ENCODE data around the gene CEP63.

CEP63 gene

GRCh38 chr3:134603956-134604355 is 118.1 kb downstream of the CEP63 start:
- no peak for FAIRE-seq
- DNase-seq (ENCODE audit: extremely low spot score, insufficient read length, low read depth), result no peak

GRCh38 chr3:134605556-134605955 is 119.7 kb downstream of the CEP63 start:
- no peak for FAIRE-seq

GRCh38 chr3:134606033-134607025 is 120.5 kb downstream of the CEP63 start:
- DNase-seq (ENCODE audit: extremely low spot score, insufficient read length, low read depth), result no peak
- no peak for FAIRE-seq

More at GRCh38 chr3:134605556-134605955, 119.7 kb downstream of the CEP63 start:
- no peak for DNase-seq (ENCODE audit: extremely low spot score, insufficient read length, low read depth)

- DNase-seq (ENCODE audit: extremely low spot score, insufficient read length, low read depth), result no peak
- no peak for FAIRE-seq
These were observed 121.5 kb downstream of the CEP63 start for GRCh38 chr3:134607054-134608022.

DNA sequence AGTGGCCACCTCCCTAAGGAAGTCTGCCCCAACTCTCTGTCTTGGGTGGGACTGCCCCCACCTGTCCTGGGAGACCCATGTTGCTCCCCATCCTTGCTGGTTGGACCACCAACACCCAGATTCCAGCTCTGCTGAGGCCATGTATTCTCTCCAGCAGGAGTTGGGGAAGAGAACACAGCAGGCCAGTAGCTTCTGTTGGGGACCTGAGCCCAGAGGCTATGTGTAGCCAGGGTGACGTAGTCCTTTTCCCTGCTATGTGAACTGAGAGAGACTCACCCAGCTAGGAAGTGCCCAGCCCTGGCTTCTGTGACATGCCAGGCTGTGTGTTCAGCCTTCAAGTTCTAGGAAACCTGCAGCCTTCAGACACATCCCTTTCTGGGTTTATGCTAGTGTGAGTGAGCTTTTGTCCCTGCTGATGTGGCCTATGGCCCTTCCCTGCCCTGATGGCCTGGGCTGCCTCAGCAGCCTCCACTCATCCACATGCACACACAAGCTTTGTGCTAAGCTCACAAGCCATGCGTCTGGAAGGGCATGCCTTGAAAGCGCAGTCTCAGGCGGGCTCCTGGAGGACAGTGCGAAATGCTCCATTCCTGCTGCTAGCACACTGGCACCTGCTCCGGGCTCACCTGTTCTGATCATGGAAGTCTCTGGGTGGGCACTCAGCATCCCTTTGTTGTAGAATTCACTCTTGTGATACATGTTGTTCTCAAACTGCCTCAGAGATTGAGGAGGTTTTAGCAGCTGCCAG is 122.3 kb downstream of the CEP63 start:
- DNase-seq (ENCODE audit: extremely low spot score, insufficient read length, low read depth) (no peak), FAIRE-seq (no peak)

DNA sequence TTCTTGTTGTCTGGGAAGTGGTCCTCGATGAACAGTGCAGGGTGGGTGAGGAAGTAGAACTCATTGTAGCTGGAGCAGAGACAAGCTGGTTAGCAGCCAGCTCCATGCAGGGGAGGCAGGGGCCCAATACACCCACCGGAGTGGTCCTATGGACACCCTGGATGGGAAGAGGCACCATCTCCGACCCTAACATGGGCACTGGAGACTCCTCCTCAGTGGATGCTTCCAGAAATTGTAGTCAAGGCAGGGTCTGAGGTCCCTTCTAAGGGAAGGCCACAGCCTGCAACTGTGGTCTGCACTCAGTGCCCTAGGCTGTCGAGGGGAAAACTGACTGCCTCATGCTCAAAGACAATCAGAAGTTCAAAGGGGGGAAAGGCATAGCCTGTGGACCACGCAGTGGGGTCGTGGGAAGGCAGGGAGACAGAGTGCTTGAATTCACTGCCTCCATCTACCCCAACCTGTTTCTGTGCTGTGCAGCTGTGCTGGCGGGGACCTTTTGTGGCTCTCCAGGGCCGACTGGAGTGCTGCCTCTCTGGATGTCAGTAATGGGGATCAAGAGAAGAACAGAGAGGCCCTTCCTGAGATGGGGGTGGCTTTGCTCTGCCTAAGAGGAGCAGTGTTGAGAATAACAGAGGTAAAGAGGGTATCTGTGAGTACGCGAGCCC is 123.0 kb downstream of the CEP63 start:
- FAIRE-seq (no peak), DNase-seq (ENCODE audit: extremely low spot score, insufficient read length, low read depth) (no peak)

GRCh38 chr3:134609821-134610431 is 124.1 kb downstream of the CEP63 start:
- no peak for DNase-seq (ENCODE audit: extremely low spot score, insufficient read length, low read depth)
- no peak for FAIRE-seq

GRCh38 chr3:134610432-134611385 is 124.9 kb downstream of the CEP63 start:
- DNase-seq (ENCODE audit: extremely low spot score, insufficient read length, low read depth), result no peak
- no peak for FAIRE-seq

GRCh38 chr3:134611516-134611915 is 125.7 kb downstream of the CEP63 start:
- FAIRE-seq (no peak), DNase-seq (ENCODE audit: extremely low spot score, insufficient read length, low read depth) (no peak)

DNA sequence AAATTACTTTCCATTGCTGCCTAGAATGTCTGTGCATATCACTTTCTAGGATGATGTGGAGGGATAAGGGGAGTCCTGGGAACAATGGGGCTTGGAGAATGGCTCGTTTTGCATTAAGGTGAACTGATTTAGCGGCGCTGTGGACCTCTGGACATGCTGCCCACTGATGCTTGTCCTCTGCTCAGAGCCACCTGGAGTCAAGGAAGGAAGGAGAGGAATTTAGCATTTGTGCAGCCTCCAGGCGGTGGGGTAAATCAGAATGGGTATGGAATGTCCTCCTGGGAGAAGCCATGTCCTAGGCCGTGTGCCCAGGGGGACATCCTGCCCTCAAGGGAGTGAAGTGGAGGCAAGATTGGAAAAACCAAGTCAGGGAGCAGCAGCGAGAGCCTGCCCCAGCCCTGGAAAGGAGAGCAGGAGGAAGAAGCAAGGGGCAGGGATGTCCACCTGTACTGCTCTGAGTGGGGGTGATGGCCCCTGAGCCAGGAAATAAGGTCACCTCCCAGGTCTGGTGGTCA is 127.2 kb downstream of the CEP63 start:
- no peak for FAIRE-seq
- no peak for DNase-seq (ENCODE audit: extremely low spot score, insufficient read length, low read depth)

DNA sequence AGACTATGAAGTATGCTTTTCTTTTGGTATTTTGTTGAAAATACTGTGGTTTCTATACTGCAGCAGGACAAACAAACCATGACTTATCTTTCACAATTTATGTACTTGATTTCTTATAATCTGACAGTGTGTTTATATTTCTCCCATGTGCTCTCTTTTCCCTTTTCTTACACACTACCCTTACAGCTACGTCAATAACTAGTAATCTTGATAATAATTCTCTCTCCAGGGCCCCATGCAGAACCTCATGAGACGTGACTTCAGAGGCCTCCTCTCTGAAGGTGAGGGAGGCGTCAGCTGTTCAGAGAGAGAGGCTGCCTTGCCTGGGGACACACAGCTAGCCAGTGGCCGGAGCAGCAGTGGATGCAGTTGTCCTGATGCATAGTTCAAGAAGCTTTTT is 129.1 kb downstream of the CEP63 start:
- FAIRE-seq (no peak), DNase-seq (ENCODE audit: extremely low spot score, insufficient read length, low read depth) (no peak)

- DNase-seq (ENCODE audit: extremely low spot score, insufficient read length, low read depth) (no peak), FAIRE-seq (no peak)
These were observed 129.9 kb downstream of the CEP63 start for GRCh38 chr3:134615743-134616142.

GRCh38 chr3:134617608-134618477 is 132.0 kb downstream of the CEP63 start:
- DNase-seq (ENCODE audit: extremely low spot score, insufficient read length, low read depth) (no peak), FAIRE-seq (no peak)

DNA sequence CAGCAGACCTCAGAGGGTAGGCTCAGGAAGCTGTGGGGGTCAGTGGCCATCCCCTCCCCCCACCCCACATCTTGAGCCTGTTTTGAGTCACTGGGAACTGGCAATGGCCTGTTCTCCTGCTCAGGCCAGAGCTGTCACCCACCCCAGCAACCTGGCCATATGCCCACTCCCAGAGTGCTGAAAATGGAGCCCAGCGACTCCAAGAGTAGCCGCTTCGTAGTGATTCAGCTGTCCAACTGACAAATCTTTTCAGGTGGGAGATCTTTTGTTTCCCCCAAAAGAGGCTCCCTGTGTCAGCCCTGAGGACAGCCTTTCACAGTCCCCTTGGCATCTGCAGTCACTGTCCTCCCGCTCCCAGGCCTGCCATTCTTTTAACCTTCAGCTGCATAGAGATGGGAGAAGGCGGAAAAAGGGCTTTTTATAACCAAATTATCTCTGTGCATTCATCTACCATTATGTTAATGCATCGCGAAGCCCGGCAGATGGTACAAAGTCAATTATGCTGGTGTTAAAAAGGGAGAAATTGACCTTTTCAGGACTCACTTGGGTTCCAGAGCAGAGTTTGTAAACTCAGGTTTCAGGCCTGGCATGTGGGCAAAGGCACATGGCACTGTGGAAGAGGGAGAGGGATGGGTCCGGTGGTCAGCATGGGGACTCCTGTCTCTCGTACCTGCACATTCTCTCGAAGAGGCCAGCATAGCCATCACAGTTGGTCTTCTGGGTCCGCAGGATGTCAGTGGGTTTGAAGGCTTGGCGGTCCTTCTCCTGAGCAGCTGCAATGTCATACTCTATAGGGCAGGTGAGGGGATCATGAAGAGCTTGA is 132.8 kb downstream of the CEP63 start:
- no peak for FAIRE-seq
- DNase-seq (ENCODE audit: extremely low spot score, insufficient read length, low read depth), result no peak

DNA sequence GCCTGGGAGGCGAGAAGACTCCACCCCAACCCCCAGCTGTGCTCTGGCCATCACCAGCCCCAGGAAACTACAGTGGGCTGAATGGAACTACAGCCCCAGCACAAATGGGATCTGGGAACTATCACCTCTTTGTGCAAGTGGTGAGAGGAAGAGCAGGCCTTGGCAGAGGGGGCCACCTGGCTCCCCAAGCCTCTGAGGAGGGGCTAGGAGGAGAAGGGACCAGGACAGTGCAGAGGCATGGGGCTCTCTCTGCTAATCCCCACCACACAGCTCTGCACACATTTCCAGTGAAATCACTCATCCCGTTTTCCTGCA is 133.4 kb downstream of the CEP63 start:
- no peak for FAIRE-seq
- no peak for DNase-seq (ENCODE audit: extremely low spot score, insufficient read length, low read depth)

- DNase-seq (ENCODE audit: extremely low spot score, insufficient read length, low read depth) (no peak), FAIRE-seq (no peak)
These were observed 134.1 kb downstream of the CEP63 start for GRCh38 chr3:134619884-134620445.
